ENCODE measurements around the gene ETS1. TPM values are rescaled to one million over a fixed set of nuclear protein-coding genes. Genes with fewer than 3 reads are reported as not detected.

ETS1 gene
- total and polyA plus RNA-seq, 4 donors, result 27.7 to 36.3 (median 31.8) TPM

- Histone ChIP-seq H3K4me1 (ENCODE audit: control insufficient read depth, insufficient read depth, low read length) (peaks cover 10% of the 10 kb centered on the region), H3K36me3 (ENCODE audit: control insufficient read depth, insufficient read depth, low read length) (no peaks in the 10 kb centered on the region), H3K27ac (ENCODE audit: low read depth, low read length) (no peak overlapping the region), H3K4me3 (ENCODE audit: low read depth, low read length) (no peak overlapping the region), H3K9me3 (ENCODE audit: control insufficient read depth, insufficient read depth, low read length) (no peaks in the 10 kb centered on the region), H3K27me3 (ENCODE audit: control insufficient read depth, insufficient read depth, low read length) (peaks cover 7% of the 10 kb centered on the region)
- DNase-seq (ENCODE audit: low read depth in 4 of 6, low spot score in 6 of 6), result no peak
- 33% methylated on average over 1 of the region's 3 CpGs for WGBS (ENCODE audit: insufficient coverage)
Measured at GRCh38 chr11:128494418-128495332, 92.7 kb downstream of the ETS1 start.

- peaks cover 7% of the 10 kb centered on the region for H3K4me1 ChIP-seq (ENCODE audit: control insufficient read depth, insufficient read depth, low read length)
Measured at GRCh38 chr11:128493570-128493965, 93.8 kb downstream of the ETS1 start.

GRCh38 chr11:128492903-128493569, 94.3 kb downstream of the ETS1 start:
- H3K9me3 ChIP-seq (ENCODE audit: control insufficient read depth, insufficient read depth, low read length), result no peaks in the 10 kb centered on the region
- H3K4me3 ChIP-seq (ENCODE audit: low read depth, low read length), result no peak overlapping the region
- WGBS (ENCODE audit: insufficient coverage), result 78% methylated on average over 5 of the region's 5 CpGs
- H3K36me3 ChIP-seq (ENCODE audit: control insufficient read depth, insufficient read depth, low read length), result no peaks in the 10 kb centered on the region
- H3K27me3 ChIP-seq (ENCODE audit: control insufficient read depth, insufficient read depth, low read length), result peaks cover 7% of the 10 kb centered on the region
- H3K4me1 ChIP-seq (ENCODE audit: control insufficient read depth, insufficient read depth, low read length), result peaks cover 7% of the 10 kb centered on the region
- DNase-seq (ENCODE audit: low read depth in 4 of 6, low spot score in 6 of 6), result no peak
- H3K27ac ChIP-seq (ENCODE audit: low read depth, low read length), result no peak overlapping the region

More at GRCh38 chr11:128493570-128493965, 93.8 kb downstream of the ETS1 start:
- no peaks in the 10 kb centered on the region for H3K9me3 ChIP-seq (ENCODE audit: control insufficient read depth, insufficient read depth, low read length)
- DNase-seq (ENCODE audit: low read depth in 4 of 6, low spot score in 6 of 6), result no peak
- peaks cover 7% of the 10 kb centered on the region for H3K27me3 ChIP-seq (ENCODE audit: control insufficient read depth, insufficient read depth, low read length)
- no peak overlapping the region for H3K4me3 ChIP-seq (ENCODE audit: low read depth, low read length)
- no peak overlapping the region for H3K27ac ChIP-seq (ENCODE audit: low read depth, low read length)
- no peaks in the 10 kb centered on the region for H3K36me3 ChIP-seq (ENCODE audit: control insufficient read depth, insufficient read depth, low read length)
- WGBS (ENCODE audit: insufficient coverage), result no CpG with 5 or more reads among the region's 2 CpGs

- Histone ChIP-seq H3K36me3 (ENCODE audit: control insufficient read depth, insufficient read depth, low read length) (no peaks in the 10 kb centered on the region), H3K27me3 (ENCODE audit: control insufficient read depth, insufficient read depth, low read length) (peaks cover 3% of the 10 kb centered on the region), H3K4me1 (ENCODE audit: control insufficient read depth, insufficient read depth, low read length) (peaks cover 4% of the 10 kb centered on the region), H3K9me3 (ENCODE audit: control insufficient read depth, insufficient read depth, low read length) (no peaks in the 10 kb centered on the region), H3K27ac (ENCODE audit: low read depth, low read length) (no peak overlapping the region), H3K4me3 (ENCODE audit: low read depth, low read length) (no peak overlapping the region)
- no peak for DNase-seq (ENCODE audit: low read depth in 4 of 6, low spot score in 6 of 6)
- 73% methylated on average over 1 of the region's 2 CpGs for WGBS (ENCODE audit: insufficient coverage)
Measured at GRCh38 chr11:128492461-128492860, 94.9 kb downstream of the ETS1 start.

- H3K4me3 ChIP-seq (ENCODE audit: low read depth, low read length), result no peak overlapping the region
- H3K36me3 ChIP-seq (ENCODE audit: control insufficient read depth, insufficient read depth, low read length), result no peaks in the 10 kb centered on the region
- no peaks in the 10 kb centered on the region for H3K9me3 ChIP-seq (ENCODE audit: control insufficient read depth, insufficient read depth, low read length)
- no peak overlapping the region for H3K27ac ChIP-seq (ENCODE audit: low read depth, low read length)
- WGBS (ENCODE audit: insufficient coverage), result no CpG with 5 or more reads among the region's 3 CpGs
- no peaks in the 10 kb centered on the region for H3K4me1 ChIP-seq (ENCODE audit: control insufficient read depth, insufficient read depth, low read length)
- no peaks in the 10 kb centered on the region for H3K27me3 ChIP-seq (ENCODE audit: control insufficient read depth, insufficient read depth, low read length)
- DNase-seq (ENCODE audit: low read depth in 4 of 6, low spot score in 6 of 6), result no peak
Measured at GRCh38 chr11:128491195-128491936, 96.0 kb downstream of the ETS1 start.

GRCh38 chr11:128490092-128490491, 97.3 kb downstream of the ETS1 start:
- Histone ChIP-seq H3K36me3 (ENCODE audit: control insufficient read depth, insufficient read depth, low read length) (no peaks in the 10 kb centered on the region), H3K27me3 (ENCODE audit: control insufficient read depth, insufficient read depth, low read length) (no peaks in the 10 kb centered on the region), H3K4me3 (ENCODE audit: low read depth, low read length) (no peak overlapping the region), H3K27ac (ENCODE audit: low read depth, low read length) (no peak overlapping the region), H3K4me1 (ENCODE audit: control insufficient read depth, insufficient read depth, low read length) (no peaks in the 10 kb centered on the region), H3K9me3 (ENCODE audit: control insufficient read depth, insufficient read depth, low read length) (no peaks in the 10 kb centered on the region)
- WGBS (ENCODE audit: insufficient coverage), result 100% methylated on average over 1 of the region's 3 CpGs
- DNase-seq (ENCODE audit: low read depth in 4 of 6, low spot score in 6 of 6), result no peak

GRCh38 chr11:128488471-128488870, 98.9 kb downstream of the ETS1 start:
- H3K36me3 ChIP-seq (ENCODE audit: control insufficient read depth, insufficient read depth, low read length), result no peaks in the 10 kb centered on the region
- H3K9me3 ChIP-seq (ENCODE audit: control insufficient read depth, insufficient read depth, low read length), result no peaks in the 10 kb centered on the region
- H3K27ac ChIP-seq (ENCODE audit: low read depth, low read length), result no peak overlapping the region
- H3K27me3 ChIP-seq (ENCODE audit: control insufficient read depth, insufficient read depth, low read length), result no peaks in the 10 kb centered on the region
- WGBS (ENCODE audit: insufficient coverage), result no CpG with 5 or more reads among the region's 5 CpGs
- no peak overlapping the region for H3K4me3 ChIP-seq (ENCODE audit: low read depth, low read length)
- no peak for DNase-seq (ENCODE audit: low read depth in 4 of 6, low spot score in 6 of 6)
- no peaks in the 10 kb centered on the region for H3K4me1 ChIP-seq (ENCODE audit: control insufficient read depth, insufficient read depth, low read length)

GRCh38 chr11:128487978-128488377, 99.4 kb downstream of the ETS1 start:
- no peak for DNase-seq (ENCODE audit: low read depth in 4 of 6, low spot score in 6 of 6)
- Histone ChIP-seq H3K27ac (ENCODE audit: low read depth, low read length) (no peak overlapping the region), H3K4me3 (ENCODE audit: low read depth, low read length) (no peak overlapping the region), H3K36me3 (ENCODE audit: control insufficient read depth, insufficient read depth, low read length) (no peaks in the 10 kb centered on the region), H3K4me1 (ENCODE audit: control insufficient read depth, insufficient read depth, low read length) (no peaks in the 10 kb centered on the region), H3K27me3 (ENCODE audit: control insufficient read depth, insufficient read depth, low read length) (no peaks in the 10 kb centered on the region), H3K9me3 (ENCODE audit: control insufficient read depth, insufficient read depth, low read length) (no peaks in the 10 kb centered on the region)
- WGBS (ENCODE audit: insufficient coverage), result no CpG with 5 or more reads among the region's 5 CpGs

GRCh38 chr11:128484172-128484571, 103.2 kb downstream of the ETS1 start:
- H3K27me3 ChIP-seq (ENCODE audit: control insufficient read depth, insufficient read depth, low read length), result no peaks in the 10 kb centered on the region
- H3K4me3 ChIP-seq (ENCODE audit: low read depth, low read length), result no peak overlapping the region
- no peak overlapping the region for H3K27ac ChIP-seq (ENCODE audit: low read depth, low read length)
- no peaks in the 10 kb centered on the region for H3K4me1 ChIP-seq (ENCODE audit: control insufficient read depth, insufficient read depth, low read length)
- WGBS (ENCODE audit: insufficient coverage), result 93% methylated on average over 4 of the region's 4 CpGs
- no peaks in the 10 kb centered on the region for H3K36me3 ChIP-seq (ENCODE audit: control insufficient read depth, insufficient read depth, low read length)
- DNase-seq (ENCODE audit: low read depth in 4 of 6, low spot score in 6 of 6), result no peak
- no peaks in the 10 kb centered on the region for H3K9me3 ChIP-seq (ENCODE audit: control insufficient read depth, insufficient read depth, low read length)

Data from spinal cord (tissue), 10 donors.